ENCODE measurements around the gene PDCD7. TPM values are rescaled to one million over a fixed set of nuclear protein-coding genes. Genes with fewer than 3 reads are reported as not detected.

PDCD7 gene
- total RNA-seq, 1 experiment from 2014 or later = 19.7 TPM

DNA sequence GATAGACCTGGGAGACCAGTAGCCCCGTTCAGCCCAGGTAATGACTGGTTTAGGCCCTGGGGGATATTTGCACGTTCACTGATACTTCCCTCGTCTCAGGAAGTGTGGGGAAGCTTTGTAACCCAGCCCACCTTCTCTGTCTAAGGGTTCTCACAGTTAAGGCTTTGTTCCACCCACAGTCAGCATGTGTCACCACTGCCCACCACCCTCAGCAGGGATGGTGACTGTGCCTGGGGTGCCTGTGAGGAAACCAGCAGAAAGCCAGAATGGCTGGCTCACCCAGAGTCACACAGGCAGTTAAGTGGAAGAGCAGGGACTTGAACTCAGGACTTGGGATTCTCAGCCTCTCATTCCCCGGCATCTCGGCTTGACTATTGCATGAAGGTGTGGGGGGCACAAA, 51.9 kb downstream of the PDCD7 start:
- ATAC-seq = no peak
- no peaks in the 10 kb centered on the region for H3K9me3 ChIP-seq (ENCODE audit: control insufficient read depth, insufficient read depth, low read depth, low read length)
- no TSS peak for BruUV-seq (replicated peaks)
- ChIA-PET CTCF (interaction anchor here (0.5 to 0.6 kb wide), 2 partner anchors 31 to 47 kb away, joined by 4 read pairs; no protein-coding TSS in a partner anchor), POLR2A (interaction anchor here (0.6 kb wide), 1 partner anchor 27 kb away, joined by 3 read pairs; no protein-coding TSS in a partner anchor)
- no peaks in the 10 kb centered on the region; the same call in 1 of the 2 replicates for H3K4me1 ChIP-seq (ENCODE audit: control insufficient read depth, insufficient read depth, low read length)
- no peak overlapping the region for H3K4me3 ChIP-seq (ENCODE audit: low read depth in 2 of 2, low read length in 2 of 2)
- intact Hi-C loops (cut with micrococcal nuclease; ENCODE audit: unreplicated experiment) = no loop called here
- no peaks in the 10 kb centered on the region; the same call in 1 of the 2 replicates for H3K27me3 ChIP-seq (ENCODE audit: control insufficient read depth, insufficient read depth, low read length)
- no peaks in the 10 kb centered on the region for H3K36me3 ChIP-seq (ENCODE audit: control insufficient read depth, insufficient read depth, low read length)
- DNase-seq (ENCODE audit: low read depth, low spot score) = no peak
- no peak for TF ChIP-seq POLR2AphosphoS5 (IDR thresholded peaks at IDR 0.05; ENCODE audit: low read depth, low read length)
- H3K27ac ChIP-seq (ENCODE audit: low read length) = no peak overlapping the region
- in situ Hi-C loops (cut with HindIII; ENCODE audit: low pct_unique_long_range_greater_than_20kb, low sequenced_read_pairs) = no loop called here

DNA sequence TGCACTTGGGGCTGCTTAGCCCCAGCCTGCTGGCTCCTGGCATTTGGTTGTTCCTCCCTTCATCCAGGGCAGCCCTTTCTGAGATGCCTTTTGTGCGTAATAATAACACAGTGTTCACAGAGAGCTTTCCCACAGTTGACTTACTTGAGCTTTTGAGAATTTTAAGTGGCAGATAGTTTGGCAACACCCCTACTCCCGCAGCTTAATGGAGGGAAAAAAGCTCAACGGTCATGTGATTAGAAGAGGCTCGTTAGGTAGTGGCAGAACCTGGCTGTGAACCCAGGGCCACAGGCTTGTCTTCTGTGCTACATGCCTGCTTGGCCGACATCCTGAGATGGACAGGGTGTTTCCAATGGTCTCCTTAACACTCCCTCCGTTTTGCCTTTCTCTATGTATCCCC, 52.3 kb downstream of the PDCD7 start:
- Histone ChIP-seq H3K4me3 (ENCODE audit: low read depth in 2 of 2, low read length in 2 of 2) (no peak overlapping the region), H3K4me1 (ENCODE audit: control insufficient read depth, insufficient read depth, low read length) (no peaks in the 10 kb centered on the region; the same call in 1 of the 2 replicates), H3K27ac (ENCODE audit: low read length) (no peak overlapping the region), H3K27me3 (ENCODE audit: control insufficient read depth, insufficient read depth, low read length) (no peaks in the 10 kb centered on the region; the same call in 1 of the 2 replicates), H3K36me3 (ENCODE audit: control insufficient read depth, insufficient read depth, low read length) (no peaks in the 10 kb centered on the region), H3K9me3 (ENCODE audit: control insufficient read depth, insufficient read depth, low read depth, low read length) (no peaks in the 10 kb centered on the region)
- in situ Hi-C loops (cut with HindIII; ENCODE audit: low pct_unique_long_range_greater_than_20kb, low sequenced_read_pairs) = no loop called here
- ATAC-seq (no peak), DNase-seq (ENCODE audit: low read depth, low spot score) (no peak)
- no peak for TF ChIP-seq SIN3A (IDR thresholded peaks at IDR 0.05; ENCODE audit: borderline replicate concordance, insufficient read depth, low read depth, low read length)
- TF ChIP-seq TCF7L2 (IDR thresholded peaks at IDR 0.05; ENCODE audit: low read depth, low read length) = no peak
- no peak for TF ChIP-seq POLR2AphosphoS5 (IDR thresholded peaks at IDR 0.05; ENCODE audit: low read depth, low read length)
- TF ChIP-seq, protein P1, sequence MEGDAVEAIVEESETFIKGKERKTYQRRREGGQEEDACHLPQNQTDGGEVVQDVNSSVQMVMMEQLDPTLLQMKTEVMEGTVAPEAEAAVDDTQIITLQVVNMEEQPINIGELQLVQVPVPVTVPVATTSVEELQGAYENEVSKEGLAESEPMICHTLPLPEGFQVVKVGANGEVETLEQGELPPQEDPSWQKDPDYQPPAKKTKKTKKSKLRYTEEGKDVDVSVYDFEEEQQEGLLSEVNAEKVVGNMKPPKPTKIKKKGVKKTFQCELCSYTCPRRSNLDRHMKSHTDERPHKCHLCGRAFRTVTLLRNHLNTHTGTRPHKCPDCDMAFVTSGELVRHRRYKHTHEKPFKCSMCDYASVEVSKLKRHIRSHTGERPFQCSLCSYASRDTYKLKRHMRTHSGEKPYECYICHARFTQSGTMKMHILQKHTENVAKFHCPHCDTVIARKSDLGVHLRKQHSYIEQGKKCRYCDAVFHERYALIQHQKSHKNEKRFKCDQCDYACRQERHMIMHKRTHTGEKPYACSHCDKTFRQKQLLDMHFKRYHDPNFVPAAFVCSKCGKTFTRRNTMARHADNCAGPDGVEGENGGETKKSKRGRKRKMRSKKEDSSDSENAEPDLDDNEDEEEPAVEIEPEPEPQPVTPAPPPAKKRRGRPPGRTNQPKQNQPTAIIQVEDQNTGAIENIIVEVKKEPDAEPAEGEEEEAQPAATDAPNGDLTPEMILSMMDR (IDR thresholded peaks at IDR 0.05) = no peak
- TF ChIP-seq, protein P2, sequence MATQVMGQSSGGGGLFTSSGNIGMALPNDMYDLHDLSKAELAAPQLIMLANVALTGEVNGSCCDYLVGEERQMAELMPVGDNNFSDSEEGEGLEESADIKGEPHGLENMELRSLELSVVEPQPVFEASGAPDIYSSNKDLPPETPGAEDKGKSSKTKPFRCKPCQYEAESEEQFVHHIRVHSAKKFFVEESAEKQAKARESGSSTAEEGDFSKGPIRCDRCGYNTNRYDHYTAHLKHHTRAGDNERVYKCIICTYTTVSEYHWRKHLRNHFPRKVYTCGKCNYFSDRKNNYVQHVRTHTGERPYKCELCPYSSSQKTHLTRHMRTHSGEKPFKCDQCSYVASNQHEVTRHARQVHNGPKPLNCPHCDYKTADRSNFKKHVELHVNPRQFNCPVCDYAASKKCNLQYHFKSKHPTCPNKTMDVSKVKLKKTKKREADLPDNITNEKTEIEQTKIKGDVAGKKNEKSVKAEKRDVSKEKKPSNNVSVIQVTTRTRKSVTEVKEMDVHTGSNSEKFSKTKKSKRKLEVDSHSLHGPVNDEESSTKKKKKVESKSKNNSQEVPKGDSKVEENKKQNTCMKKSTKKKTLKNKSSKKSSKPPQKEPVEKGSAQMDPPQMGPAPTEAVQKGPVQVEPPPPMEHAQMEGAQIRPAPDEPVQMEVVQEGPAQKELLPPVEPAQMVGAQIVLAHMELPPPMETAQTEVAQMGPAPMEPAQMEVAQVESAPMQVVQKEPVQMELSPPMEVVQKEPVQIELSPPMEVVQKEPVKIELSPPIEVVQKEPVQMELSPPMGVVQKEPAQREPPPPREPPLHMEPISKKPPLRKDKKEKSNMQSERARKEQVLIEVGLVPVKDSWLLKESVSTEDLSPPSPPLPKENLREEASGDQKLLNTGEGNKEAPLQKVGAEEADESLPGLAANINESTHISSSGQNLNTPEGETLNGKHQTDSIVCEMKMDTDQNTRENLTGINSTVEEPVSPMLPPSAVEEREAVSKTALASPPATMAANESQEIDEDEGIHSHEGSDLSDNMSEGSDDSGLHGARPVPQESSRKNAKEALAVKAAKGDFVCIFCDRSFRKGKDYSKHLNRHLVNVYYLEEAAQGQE (IDR thresholded peaks at IDR 0.05; ENCODE audit: insufficient read depth in 1 of 2, low read depth in 2 of 2, low read length in 1 of 2) = no peak
- no TSS peak for BruUV-seq (replicated peaks)
- ChIA-PET CTCF (interaction anchor here (0.5 kb wide), 1 partner anchor 47 kb away, joined by 4 read pairs; no protein-coding TSS in a partner anchor), POLR2A (no interaction called here)
- intact Hi-C loops (cut with micrococcal nuclease; ENCODE audit: unreplicated experiment) = no loop called here

DNA sequence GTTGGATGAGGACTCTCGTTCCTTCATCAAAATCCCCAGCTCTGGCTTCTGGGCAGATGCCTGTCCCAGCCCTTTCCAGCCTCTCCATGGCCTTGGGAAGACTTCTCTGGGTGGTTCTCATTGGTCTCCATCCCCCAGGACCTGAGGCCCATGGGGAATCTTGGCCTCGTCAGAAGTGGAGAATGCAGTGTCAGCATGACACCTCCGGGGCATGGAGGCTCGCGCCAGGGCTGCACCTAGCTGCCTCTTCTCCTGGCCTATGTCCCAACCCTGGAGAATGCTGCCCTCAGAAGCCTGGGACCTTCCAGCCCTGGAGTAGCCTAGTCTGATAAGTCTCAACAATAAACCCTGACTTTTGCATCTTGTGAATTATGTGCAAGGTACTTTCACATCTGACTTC, 54.0 kb downstream of the PDCD7 start:
- ChIA-PET POLR2A (no interaction called here), CTCF (interaction anchor here (0.8 to 1.2 kb wide), 2 partner anchors 18 to 27 kb away, joined by 4 to 6 read pairs; no protein-coding TSS in a partner anchor)
- H3K9me3 ChIP-seq (ENCODE audit: control insufficient read depth, insufficient read depth, low read depth, low read length) = no peaks in the 10 kb centered on the region
- H3K4me3 ChIP-seq (ENCODE audit: low read depth in 2 of 2, low read length in 2 of 2) = no peak overlapping the region
- no peaks in the 10 kb centered on the region; the same call in 1 of the 2 replicates for H3K4me1 ChIP-seq (ENCODE audit: control insufficient read depth, insufficient read depth, low read length)
- no TSS peak for BruUV-seq (replicated peaks)
- H3K27me3 ChIP-seq (ENCODE audit: control insufficient read depth, insufficient read depth, low read length) = no peaks in the 10 kb centered on the region; the same call in 1 of the 2 replicates
- TF ChIP-seq, protein P1 (IDR thresholded peaks at IDR 0.05) = no peak
- TF ChIP-seq SIN3A (IDR thresholded peaks at IDR 0.05; ENCODE audit: borderline replicate concordance, insufficient read depth, low read depth, low read length) (no peak), POLR2AphosphoS5 (IDR thresholded peaks at IDR 0.05; ENCODE audit: low read depth, low read length) (no peak)
- H3K27ac ChIP-seq (ENCODE audit: low read length) = no peak overlapping the region
- intact Hi-C loops (cut with micrococcal nuclease; ENCODE audit: unreplicated experiment) (loop anchor here (2.0 kb wide), 1 partner anchor 47 kb away; no protein-coding TSS in a partner anchor), in situ Hi-C loops (cut with HindIII; ENCODE audit: low pct_unique_long_range_greater_than_20kb, low sequenced_read_pairs) (no loop called here)
- no peaks in the 10 kb centered on the region for H3K36me3 ChIP-seq (ENCODE audit: control insufficient read depth, insufficient read depth, low read length)
- DNase-seq (ENCODE audit: low read depth, low spot score) (no peak), ATAC-seq (no peak)

All from Panc1 (cell line).